GM18951 (cell line): Measurements from ENCODE around the gene AKAP9.

Source experiments
- POLR2A ChIP-seq: IDR thresholded peaks from 4 replicates; pipeline ENCODE4 v1.6.1; 2011; ENCODE audit warnings: mild to moderate bottlenecking; ENCODE audit not compliant: insufficient read length, insufficient read depth; ENCODE audit errors: extremely low read depth
- in situ Hi-C: fragments of 300-500 bp; cut with MboI; formaldehyde crosslinking; loops from one replicate; pipeline ENCODE4 v1.12.0; 2022; ENCODE audit warnings: low sequenced_read_pairs, mixed read lengths, inconsistent platforms; ENCODE audit not compliant: unreplicated experiment

The AKAP9 gene

DNA sequence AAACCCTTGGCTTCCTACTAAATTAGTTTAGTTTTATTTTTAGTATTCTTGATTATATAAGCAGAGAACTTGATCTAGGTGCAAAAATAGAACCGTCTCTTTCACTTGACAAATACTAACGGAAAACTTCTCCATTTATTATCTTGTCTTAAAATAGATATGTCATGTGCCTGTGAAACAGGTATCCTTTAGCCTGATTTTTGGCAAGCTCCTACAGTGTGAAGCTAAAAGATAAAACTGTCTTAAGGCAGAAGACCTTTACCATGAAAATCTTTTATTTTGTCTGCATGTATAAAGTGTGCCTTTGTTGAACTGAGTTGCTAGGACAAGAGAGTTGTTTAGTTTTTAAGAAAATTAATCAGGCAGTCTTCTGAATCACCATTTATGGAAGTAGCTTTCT lies 103.0 kb downstream of the AKAP9 start:
- TF ChIP-seq POLR2A = no peak
- in situ Hi-C loops = no loop called here

DNA sequence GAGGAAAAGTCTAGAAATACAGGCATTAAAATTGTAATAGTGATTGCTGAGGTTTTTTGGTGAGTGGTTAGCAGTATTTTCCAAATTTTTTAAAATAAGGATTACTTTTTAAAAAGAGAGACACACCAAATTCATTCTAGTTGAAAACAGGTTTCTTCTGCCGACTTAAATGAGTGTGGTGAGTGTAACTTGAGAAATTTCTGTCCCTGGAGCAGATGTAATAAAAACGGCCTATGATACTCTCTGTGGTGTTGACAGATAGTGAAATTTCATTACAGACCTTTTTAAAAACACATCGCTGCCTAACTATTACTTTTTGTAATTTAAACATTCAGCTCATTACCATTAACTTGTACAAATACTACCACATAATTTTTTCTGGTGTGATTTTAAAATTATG lies 103.5 kb downstream of the AKAP9 start:
- in situ Hi-C loops = no loop called here
- TF ChIP-seq POLR2A = no peak

DNA sequence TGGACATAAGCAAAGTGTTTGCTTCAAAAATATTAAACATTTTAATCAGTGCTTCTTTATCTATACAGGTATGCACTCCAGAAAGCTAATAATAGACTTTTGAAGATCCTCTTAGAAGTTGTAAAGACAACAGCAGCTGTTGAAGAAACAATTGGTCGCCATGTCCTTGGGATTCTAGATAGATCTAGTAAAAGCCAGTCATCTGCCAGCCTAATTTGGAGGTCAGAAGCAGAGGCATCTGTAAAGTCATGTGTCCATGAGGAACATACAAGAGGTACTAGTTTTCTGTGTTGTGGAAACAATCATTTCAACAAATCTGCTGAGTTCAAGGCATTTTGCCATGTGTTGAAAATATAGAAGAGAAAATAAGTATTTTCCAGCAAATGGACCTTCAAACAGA lies 104.3 kb downstream of the AKAP9 start:
- no peak for TF ChIP-seq POLR2A
- in situ Hi-C loops = no loop called here

DNA sequence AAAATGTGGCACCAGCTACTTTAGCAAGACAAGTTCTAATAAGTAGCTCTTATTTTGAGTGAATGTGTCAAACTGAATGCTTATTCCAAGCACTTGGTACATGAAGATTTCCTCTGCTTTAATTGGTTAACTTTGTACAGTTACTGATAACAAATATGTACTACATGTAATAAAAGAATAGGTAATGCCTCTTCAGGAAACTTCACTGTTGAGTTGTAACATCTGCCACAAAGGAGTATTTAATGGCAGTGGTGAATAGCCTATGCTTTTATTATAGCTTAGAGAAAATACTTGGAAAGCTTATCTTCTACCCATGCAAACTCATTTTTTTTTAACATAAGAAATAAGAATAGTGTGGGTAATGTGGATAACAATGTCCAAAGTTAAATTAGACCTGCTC lies 111.0 kb downstream of the AKAP9 start:
- no peak for TF ChIP-seq POLR2A
- in situ Hi-C loops = no loop called here

DNA sequence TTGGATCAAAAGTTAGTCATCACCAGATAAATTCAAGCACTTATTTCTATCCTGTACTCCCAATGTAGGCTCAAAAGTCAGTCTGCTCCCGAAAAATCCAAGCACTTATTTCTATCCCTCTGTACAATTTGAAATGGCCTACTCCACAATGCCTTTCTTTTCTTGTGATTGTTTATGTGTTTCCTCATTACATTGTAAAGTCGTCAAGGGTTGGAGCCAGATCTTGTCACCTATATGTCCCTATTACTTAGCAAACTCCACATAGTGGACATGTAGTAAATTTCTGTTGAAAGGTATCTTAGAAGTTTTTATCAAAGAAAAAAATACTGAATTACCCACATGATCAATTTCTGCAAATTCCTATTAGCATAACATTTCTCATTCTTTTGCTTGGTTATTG lies 111.5 kb downstream of the AKAP9 start:
- in situ Hi-C loops = no loop called here
- no peak for TF ChIP-seq POLR2A

DNA sequence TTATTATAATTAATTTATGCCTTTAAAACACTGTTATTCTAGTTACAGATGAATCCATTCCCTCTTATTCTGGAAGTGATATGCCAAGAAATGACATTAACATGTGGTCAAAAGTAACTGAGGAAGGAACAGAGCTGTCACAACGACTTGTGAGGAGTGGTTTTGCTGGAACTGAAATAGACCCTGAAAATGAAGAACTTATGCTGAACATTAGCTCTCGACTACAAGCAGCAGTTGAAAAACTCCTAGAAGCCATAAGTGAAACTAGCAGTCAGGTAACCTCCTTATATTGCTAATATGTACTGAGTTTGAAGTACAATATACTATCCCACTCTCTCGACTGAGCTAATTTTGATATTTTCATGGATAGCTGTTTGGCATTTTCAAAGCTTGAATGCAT lies 112.0 kb downstream of the AKAP9 start:
- no peak for TF ChIP-seq POLR2A
- in situ Hi-C loops = no loop called here

DNA sequence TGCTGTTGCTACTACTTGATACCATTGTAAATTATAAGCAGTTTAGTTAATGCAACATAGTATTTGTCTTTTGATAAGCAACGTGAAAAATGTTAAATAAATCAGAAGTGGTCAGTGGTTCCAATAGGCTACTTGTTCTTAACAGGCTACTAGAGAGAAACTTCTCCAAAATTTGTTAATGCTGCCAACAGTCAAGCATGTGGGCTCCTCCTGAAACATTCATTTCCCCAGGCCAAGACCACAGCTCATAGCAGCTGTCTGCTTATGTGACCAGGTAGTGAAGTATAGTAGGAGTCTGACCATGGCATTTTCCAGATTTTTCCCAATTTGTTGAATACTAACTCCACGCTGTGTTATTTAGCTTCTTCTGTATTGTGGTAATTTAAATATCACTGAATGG lies 112.7 kb downstream of the AKAP9 start:
- no peak for TF ChIP-seq POLR2A

DNA sequence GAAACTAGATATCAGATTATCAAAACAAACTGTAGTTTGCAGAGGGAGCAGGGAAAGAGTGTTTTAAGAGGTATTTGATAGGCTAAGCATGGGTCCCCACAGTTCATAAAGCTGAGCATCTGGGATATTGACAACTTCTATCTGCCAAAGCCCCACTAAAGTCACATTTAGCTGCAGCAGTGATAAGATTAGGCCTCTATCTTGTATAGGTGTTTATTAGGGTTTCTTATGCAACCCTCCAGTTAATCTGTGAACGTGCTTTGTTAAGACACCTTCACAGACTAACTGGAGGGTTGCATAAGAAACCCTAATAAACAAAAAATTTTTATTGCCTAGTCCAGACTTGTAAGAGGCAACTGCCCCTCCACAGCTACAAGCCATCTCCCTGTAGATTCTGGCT lies 115.6 kb downstream of the AKAP9 start:
- in situ Hi-C loops = no loop called here
- no peak for TF ChIP-seq POLR2A

More for the DNA sequence above, 112.7 kb downstream of the AKAP9 start:
- in situ Hi-C loops = no loop called here

DNA sequence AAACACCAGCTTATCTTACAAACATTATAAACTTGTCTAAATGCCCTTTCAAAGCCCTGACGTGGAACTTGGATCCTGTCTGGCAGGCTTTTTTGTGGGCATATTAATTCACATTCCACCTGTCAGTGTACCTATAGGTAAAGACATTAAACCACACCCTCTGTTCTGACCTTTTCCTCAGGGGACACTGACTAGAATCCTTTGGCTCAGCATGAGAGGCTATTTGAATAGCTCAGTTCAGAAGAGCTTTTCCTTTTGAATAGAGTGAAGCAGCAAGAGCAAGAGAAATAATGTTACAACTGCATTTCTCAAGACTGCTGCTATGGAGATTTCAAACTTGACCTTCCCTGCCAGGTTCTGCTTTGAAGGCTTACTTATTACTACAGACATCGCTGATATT lies 116.7 kb downstream of the AKAP9 start:
- TF ChIP-seq POLR2A = no peak
- in situ Hi-C loops = no loop called here

DNA sequence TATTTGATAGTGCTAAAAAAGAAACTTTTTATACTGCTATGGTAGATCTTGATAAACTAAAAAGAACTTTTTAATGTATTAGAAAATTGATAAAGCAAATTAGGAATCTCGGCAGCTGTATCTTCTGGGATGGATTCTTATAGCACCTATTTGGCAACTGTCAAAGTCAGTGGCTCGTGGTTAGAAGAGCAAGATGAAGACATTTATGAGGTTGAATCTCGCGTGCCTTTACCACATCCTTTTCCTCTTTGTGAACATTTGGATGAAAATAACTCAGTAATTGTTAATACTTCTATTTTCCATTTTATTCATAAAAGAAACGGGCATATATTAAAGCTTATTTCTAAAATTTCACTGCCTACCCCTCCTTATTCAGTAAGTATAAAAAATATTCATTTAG lies 117.4 kb downstream of the AKAP9 start:
- no peak for TF ChIP-seq POLR2A
- in situ Hi-C loops = no loop called here

DNA sequence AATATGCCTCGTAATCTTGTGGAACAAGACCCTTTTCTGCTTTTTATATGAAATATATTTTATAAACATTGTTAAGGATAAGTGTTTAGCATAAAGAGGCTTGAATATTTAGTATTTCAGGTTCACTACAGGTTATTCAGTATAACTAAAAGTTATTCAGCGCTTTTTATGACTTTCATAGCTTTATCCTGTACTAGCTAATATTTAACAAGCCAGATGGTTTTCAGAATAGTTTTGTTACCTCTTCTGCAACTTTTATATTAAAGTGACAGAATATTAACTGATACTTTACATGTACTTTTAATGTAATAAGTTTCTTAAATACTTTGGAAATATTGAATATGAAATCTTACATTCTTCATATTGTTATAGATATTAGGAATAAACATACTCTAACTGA lies 118.2 kb downstream of the AKAP9 start:
- no peak for TF ChIP-seq POLR2A
- in situ Hi-C loops = no loop called here

DNA sequence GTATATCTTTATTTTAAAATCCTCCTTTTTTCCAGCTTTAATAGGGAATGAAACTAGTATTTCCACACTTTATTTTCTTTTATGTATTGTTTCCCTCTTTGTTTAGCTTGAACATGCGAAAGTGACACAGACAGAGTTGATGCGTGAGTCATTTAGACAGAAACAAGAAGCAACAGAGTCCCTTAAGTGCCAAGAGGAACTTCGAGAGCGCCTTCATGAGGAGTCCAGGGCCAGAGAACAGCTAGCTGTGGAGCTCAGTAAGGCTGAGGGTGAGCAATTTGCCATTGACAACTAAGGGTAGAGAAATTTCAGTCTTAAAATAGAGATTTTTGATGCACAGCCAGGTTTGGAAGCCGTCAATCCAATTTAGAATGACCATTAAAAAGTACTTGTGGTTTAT lies 120.5 kb downstream of the AKAP9 start:
- in situ Hi-C loops = no loop called here
- TF ChIP-seq POLR2A = no peak

DNA sequence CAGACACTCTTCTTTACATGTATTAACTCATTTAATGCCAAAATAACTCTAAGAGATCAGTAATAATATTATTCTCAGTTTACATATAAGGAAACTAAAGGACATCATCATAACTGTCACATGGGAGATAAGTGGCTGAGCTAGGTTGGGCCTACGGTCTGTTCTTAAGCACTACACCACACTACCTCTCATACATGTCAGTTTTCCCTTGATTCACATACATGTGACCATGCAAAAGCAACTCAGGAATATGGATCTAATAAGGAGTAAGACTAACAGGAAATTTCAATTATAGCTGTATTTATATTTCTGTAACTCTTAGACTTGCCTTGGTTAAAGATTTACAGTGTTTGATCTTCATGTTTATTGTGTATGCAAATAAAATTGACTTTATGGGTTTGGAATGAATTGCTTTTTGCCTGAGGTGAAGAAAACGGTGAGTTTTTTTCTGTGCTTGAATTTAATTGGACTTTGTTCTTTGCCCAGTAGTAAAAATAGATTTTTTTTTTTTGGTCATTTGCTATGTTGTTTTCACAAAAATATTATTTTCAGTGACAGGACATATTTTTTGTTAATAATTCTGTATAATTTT lies 123.9 kb downstream of the AKAP9 start:
- in situ Hi-C loops = no loop called here
- TF ChIP-seq POLR2A = no peak

DNA sequence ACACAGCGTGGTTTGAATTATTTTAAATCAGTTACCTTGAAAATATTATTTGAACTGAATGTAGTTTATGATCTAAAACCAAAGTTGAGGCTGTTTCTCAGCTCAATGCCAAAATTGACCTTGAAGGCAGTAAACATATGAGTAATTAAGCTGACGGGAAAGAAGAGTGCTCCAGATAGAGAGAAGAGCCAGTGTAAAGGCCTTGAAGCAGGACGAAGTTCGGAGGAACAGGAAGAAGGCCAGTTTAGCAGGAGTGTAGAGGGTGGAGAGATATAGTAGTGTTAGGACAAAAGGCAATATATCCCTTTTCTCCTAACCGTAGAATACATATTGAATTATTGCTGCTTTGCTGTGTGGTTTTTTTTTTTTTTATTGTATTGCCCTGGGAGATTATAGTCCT lies 130.4 kb downstream of the AKAP9 start:
- in situ Hi-C loops = no loop called here

DNA sequence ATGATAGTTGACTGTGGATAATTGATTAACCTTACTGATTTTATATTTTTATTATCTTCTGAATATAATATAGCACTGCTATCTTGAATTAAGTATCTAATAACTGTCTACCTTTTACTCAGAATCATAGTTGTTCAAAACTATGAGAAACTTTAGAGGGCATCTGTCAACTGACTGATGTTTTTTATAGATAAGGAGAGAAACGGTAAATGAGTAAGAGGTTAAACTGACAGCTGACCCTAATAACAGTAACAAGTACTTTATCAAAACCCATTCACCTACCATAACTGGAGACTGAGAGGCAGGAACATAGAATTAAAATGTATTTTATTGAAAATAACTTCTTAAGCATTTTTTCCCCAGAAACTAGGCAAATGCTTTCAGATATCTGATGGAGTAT lies 131.5 kb downstream of the AKAP9 start:
- in situ Hi-C loops = no loop called here
- no peak for TF ChIP-seq POLR2A

More for the DNA sequence above, 130.4 kb downstream of the AKAP9 start:
- no peak for TF ChIP-seq POLR2A

DNA sequence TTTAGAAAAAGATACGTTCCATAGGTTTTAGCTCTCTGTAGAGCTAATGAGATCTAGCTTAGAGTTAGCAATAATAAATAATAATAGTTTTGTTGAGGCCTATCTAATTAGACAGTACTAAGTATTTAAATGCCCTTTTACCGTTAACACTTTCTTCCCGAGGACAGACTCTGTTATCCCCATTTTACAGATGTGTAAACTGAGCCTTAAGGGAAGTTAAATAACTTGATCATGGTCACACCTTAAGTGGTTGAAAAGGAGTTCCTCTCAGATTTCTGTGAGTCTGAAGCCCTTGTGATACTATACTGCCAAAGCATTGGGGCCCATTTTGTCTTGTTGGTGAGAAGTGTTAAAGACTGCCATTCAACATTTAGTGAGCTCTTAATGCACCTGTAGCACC lies 132.0 kb downstream of the AKAP9 start:
- in situ Hi-C loops = no loop called here
- no peak for TF ChIP-seq POLR2A
